SU-DHL-6 (cell line): Measurements from ENCODE around the gene PPIP5K1.

ENCODE experiments used
- CTCF ChIP-seq: fragments of 200-600 bp; sonication (generic); IDR thresholded peaks from one replicate; pipeline ENCODE4 v1.5.1; 2017; ENCODE audit warnings: antibody characterized with exemption, mild to moderate bottlenecking, low read length, moderate library complexity; ENCODE audit not compliant: insufficient read depth, poor library complexity, severe bottlenecking
- EZH2phosphoT487 ChIP-seq: fragments of 200-600 bp; sonication (generic), shearing (Covaris generic); conservative IDR thresholded peaks from 2 replicates; pipeline ENCODE4 v1.6.1; 2018; ENCODE audit warnings: mild to moderate bottlenecking, antibody characterized with exemption, low read length, moderate library complexity, mixed read lengths

GRCh38 chr15:43505738-43506137 is 84.3 kb downstream of the PPIP5K1 start:
- TF ChIP-seq EZH2phosphoT487, result no peak
- TF ChIP-seq CTCF, result no peak
